NCI-H748 (cell line): ENCODE measurements around the gene ABCA1.
"Not testable (repeated sequence)": the region's sequence is repeated elsewhere in the genome, so short reads cannot be mapped to it uniquely, and the experiment has no call there.

Source experiments
- DNase-seq: peaks from one replicate; lab custom pipeline; 2025; ENCODE audit not compliant: unreplicated experiment; lab: John Stamatoyannopoulos, UW

Gene ABCA1, protein sequence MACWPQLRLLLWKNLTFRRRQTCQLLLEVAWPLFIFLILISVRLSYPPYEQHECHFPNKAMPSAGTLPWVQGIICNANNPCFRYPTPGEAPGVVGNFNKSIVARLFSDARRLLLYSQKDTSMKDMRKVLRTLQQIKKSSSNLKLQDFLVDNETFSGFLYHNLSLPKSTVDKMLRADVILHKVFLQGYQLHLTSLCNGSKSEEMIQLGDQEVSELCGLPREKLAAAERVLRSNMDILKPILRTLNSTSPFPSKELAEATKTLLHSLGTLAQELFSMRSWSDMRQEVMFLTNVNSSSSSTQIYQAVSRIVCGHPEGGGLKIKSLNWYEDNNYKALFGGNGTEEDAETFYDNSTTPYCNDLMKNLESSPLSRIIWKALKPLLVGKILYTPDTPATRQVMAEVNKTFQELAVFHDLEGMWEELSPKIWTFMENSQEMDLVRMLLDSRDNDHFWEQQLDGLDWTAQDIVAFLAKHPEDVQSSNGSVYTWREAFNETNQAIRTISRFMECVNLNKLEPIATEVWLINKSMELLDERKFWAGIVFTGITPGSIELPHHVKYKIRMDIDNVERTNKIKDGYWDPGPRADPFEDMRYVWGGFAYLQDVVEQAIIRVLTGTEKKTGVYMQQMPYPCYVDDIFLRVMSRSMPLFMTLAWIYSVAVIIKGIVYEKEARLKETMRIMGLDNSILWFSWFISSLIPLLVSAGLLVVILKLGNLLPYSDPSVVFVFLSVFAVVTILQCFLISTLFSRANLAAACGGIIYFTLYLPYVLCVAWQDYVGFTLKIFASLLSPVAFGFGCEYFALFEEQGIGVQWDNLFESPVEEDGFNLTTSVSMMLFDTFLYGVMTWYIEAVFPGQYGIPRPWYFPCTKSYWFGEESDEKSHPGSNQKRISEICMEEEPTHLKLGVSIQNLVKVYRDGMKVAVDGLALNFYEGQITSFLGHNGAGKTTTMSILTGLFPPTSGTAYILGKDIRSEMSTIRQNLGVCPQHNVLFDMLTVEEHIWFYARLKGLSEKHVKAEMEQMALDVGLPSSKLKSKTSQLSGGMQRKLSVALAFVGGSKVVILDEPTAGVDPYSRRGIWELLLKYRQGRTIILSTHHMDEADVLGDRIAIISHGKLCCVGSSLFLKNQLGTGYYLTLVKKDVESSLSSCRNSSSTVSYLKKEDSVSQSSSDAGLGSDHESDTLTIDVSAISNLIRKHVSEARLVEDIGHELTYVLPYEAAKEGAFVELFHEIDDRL (N-terminal part only)

DNA sequence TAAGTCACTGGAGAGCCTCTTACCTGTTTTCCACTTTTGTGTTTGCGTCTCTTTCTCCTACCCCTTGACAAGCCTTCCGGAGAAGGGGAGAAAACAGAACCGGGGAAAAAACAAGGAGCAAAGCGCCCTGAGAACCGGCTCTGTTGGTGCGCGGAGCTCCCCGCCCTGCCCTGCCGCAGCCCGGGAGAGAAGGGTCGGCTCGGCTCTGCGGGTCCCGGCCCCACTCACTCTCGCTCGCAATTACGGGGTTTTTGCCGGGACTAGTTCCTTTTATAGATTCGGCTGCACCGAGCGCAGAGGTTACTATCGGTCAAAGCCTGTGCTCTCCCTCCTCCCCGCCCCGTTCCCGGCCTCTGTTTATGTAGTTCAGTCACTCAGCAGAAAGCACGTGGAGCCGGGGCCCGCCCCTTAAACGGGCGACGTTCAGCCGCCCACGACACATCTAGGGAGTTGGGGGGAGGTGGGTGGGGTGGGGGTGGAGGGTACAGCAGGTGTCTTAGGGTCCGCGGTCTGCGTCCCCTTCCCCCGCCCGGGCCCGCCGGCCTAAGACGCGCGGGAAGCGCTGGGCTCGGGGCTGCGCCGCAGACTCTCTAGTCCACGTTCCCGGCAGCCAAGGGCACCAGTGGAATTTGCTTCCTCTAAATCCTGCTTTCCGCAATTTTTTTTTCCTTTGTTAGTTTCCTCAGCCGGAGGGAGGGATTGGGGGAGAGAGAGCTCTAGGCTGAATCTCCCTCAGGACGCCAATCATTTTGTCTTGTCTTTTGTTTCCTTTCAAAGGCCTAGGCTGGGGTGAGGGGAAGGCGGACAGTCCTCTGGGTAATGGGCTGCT, at the start of gene ABCA1:
TSS of gene ABCA1 (minus strand) at position 244 of the 829 bp plus-strand sequence. CDS start 24,476 bp downstream, outside the sequence.
- DNase-seq: peak; percentile 72

GRCh38 chr9:104977580-104977979, 49.6 kb upstream of the ABCA1 start:
- peak; percentile 22 for DNase-seq

GRCh38 chr9:104977168-104977567, 49.2 kb upstream of the ABCA1 start:
- DNase-seq: no peak

DNA sequence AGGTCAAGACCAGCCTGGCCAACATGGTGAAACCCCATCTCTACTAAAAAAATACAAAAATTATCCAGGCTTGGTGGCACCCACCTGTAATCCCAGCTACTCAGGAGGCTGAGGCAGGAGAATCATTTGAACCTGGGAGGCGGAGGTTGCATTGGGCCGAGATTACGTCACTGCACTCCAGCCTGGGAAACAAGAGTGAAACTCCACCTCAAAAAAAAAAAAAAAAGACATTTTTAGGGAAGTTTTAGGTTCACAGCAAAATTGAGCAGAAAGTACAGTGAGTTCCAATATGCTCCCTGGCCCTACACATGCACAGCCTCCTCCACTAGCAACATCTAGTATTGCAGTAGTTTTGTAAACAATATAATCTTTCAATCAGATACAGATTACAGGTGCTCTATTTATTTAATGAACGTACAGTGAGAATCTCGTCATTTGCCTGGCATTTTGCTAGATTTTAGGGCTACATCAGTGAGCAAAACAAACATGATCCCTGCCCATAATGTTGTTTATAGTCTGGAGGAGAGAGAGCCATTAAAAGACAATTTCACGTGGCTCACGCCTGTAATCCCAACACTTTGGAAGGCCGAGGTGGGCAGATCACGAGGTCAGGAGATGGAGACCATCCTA, 48.1 kb upstream of the ABCA1 start:
- DNase-seq: not testable (repeated sequence)

DNA sequence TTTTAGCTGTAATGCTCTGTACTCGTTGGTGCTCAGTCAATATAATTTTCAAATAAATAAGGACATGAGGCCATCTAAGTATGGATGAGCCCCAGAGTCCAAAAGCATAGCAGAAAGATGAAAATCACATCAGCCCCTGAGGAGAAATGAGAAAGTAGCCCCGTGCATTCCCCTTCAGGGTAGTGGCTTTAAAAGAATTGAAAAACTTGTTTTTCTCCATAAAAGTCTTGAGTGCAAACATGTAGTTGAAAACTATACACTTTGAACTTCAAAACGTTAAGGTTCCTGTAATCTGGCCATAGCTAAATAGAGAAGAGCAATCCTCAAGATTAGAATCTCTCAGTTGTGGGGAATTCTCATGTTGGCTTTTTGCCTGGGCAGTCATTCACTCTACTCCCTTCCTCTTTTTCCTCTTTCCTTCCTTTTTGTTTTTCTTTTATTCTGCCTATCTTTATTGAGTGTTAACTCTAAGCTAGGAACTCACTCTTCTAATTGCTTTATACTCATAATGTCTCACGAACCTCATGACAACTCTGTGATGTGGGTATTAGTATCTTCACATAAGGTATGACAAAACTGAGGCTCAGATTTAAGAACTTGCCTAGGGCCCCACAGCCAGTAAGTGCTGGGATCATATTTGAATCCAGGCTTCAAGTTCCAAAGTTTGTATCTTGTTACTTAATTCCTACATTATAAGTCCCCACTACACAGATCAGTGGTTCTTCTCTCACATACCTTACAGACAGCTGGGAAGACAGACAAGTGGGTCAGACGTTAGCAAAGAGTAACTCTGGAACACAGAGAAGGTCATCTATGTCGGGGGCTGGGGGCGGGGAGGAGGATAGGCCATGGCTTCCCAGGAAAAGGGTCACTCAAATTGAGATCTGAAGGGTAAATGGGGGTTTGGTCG, 46.4 kb upstream of the ABCA1 start:
- no peak for DNase-seq

GRCh38 chr9:104972242-104972866, 44.4 kb upstream of the ABCA1 start:
- no peak for DNase-seq

GRCh38 chr9:104971511-104971910, 43.6 kb upstream of the ABCA1 start:
- no peak for DNase-seq

DNA sequence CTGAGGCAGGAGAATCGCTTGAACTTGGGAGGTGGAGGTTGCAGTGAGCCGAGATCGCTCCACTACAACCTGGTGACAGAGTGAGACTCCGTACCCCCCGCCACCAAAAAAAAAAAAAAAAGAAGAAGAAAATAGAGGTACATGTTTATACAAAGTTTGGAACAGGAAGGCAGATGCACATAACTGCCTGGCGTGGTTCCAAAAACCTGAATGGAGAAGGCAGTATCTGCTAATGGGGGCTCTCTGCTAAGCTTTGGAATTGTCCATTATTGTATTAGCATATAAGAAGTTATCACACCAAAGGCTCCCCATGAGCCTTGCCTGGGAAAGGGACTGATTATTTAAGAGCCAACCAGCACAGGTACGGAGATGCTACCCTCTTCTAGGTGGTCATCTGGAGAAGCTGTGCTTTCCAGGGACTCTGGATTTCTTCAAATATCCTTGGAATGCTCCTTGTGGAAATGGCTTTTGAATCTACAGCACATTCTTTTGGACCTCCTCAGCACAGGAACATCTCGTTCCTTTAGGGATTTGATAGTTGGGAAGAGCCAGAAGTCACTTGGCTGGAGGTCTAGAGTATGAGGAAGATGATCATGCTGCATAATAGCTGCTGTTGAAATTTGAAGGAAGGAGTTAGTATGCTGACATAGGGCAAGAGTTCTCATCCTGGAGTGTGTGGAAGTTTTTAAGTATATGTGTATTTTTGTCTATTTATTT, 42.5 kb upstream of the ABCA1 start:
- DNase-seq: peak; percentile 25

- DNase-seq: no peak
Observed at GRCh38 chr9:104969116-104969515, 41.2 kb upstream of the ABCA1 start.

DNA sequence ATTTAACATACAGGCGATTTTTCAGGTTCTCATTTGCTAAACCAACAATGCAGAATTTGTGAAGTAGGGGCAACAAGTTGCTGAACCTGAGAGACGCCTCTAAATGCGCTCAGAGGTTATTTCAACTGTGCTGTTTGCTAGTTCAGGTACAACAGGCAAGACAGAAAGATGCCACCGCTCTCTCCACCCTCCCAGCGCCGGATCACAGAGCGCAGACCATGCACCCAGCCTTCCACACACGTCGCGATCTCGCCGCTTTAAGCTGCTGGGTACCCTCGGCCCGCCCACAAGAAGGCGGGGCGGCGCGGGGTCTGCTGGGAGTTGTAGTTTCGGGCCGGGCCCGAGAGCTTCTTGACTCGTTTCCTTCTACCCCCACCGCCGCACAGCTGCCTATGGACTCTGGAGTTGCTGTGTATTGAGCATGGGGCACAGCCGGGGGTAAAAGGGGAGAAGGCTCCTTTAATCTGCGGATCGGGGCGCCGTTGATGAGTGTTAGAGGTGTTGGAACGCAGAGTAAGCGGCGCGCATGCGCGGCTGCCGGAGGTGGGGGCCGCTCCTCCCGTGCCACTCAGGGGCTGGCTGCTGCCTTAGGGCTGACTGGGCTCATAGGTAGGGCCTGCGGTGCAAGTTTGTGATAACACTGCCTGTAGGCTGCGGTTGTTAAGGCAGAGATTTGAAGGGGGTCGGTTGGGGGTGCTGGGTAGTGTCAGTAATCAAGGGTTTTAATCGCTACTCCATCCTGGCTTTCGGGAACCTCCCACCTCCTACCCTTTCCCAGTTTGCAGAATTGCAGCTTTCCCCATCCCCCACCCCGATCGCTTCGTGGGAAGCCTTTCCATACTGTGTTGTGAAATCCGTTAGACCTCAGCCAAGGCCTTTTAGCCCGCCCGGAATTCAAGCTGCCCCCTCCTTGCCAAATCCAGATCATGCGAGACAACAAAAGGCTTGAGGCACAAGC, 40.3 kb upstream of the ABCA1 start:
- DNase-seq: peak; percentile 92

DNA sequence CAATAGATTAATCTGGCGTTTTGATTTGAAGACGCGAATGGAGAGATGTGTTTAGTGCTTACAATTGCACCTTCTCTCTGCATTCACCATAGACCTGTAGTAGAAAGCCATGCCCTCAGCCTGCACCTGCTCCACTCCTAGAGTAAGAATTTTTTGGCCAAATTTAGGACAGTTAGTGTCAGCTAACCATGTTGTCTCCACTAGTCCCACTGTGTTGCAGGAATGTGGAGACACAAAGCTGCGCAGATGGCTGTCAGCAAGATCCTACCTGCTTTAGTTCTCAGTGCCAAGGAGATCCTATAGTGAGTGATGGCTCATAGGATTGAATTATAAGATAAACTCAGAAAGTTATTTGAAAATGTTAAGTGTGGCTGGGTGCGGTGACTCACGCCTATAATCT, 35.1 kb upstream of the ABCA1 start:
- DNase-seq: no peak

GRCh38 chr9:104961701-104962359, 33.9 kb upstream of the ABCA1 start:
- DNase-seq: no peak

GRCh38 chr9:104961238-104961637, 33.3 kb upstream of the ABCA1 start:
- peak; percentile 61 for DNase-seq

DNA sequence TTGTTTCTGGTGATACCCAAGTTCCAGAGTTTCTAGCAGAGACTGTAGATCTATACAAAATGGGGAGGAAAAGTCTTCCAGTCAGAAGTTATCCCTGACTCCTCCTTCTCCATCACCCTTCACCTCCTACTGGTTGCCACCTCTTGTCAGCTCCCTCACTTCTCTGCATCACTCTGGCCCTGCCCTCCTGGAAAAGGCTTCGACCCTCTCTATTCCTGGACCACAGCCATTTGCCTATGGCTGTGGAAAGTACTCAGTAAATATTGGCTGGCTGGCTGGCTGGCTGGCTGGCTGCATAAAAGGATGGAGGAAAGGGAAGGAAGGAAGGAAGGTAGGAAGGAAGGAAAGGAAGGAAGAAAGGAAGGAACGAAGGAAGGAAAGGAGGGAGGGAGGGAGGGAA, 32.7 kb upstream of the ABCA1 start:
- no peak for DNase-seq

- no peak for DNase-seq
Observed at GRCh38 chr9:104958751-104959150, 30.8 kb upstream of the ABCA1 start.

DNA sequence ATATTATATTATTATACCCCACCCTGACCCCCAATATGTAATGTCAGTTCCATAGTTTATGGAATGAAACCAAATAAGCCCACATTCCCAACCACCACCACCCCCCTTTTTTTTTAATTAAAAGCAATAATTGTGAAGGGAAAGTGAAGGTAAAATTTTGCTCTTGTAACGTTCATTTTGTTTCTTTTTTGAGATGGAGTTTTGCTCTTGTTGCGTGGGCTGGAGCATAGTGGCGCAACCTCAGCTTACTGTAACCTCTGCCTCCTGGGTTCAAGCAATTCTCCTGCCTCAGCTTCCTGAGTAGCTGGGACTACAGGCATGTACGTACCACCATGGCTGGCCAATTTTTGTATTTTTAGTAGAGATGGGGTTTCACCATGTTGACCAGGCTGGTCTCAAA, 30.1 kb upstream of the ABCA1 start:
- DNase-seq: not testable (repeated sequence)
